ENCODE data around the gene SPI1. TPM values are rescaled to one million over a fixed set of nuclear protein-coding genes. Genes with fewer than 3 reads are reported as not detected.
"Not testable (repeated sequence)": the region's sequence is repeated elsewhere in the genome, so short reads cannot be mapped to it uniquely, and the experiment has no call there.

Gene SPI1
- total RNA-seq, 1 donor from 2014 or later, result 2.2 TPM

- no peak for ATAC-seq
Measured at GRCh38 chr11:47317064-47317828, 61.1 kb downstream of the SPI1 start.

GRCh38 chr11:47316501-47316900 lies 61.8 kb downstream of the SPI1 start:
- not testable (repeated sequence) for ATAC-seq

- no peak for ATAC-seq
Measured at GRCh38 chr11:47314992-47315391, 63.4 kb downstream of the SPI1 start.

GRCh38 chr11:47308050-47308823 lies 70.1 kb downstream of the SPI1 start:
- ATAC-seq, result no peak

GRCh38 chr11:47306484-47306844 lies 71.9 kb downstream of the SPI1 start:
- no peak for ATAC-seq

- no peak for ATAC-seq
Measured at GRCh38 chr11:47305734-47306483, 72.4 kb downstream of the SPI1 start.

Other genes starting within 250 kb of the SPI1 start
- 77.9 TPM for gene ARFGAP2, start 201.7 kb downstream of the SPI1 start, total RNA-seq
- gene PACSIN3, start 192.1 kb downstream of the SPI1 start, total RNA-seq, result 55.3 TPM
- gene DDB2, start 163.6 kb downstream of the SPI1 start, total RNA-seq, result 49.3 TPM
- 12.7 TPM for gene ACP2, start 129.7 kb downstream of the SPI1 start, total RNA-seq
- 5.8 TPM for gene NR1H3, start 120.6 kb downstream of the SPI1 start, total RNA-seq
- gene MADD, start 108.4 kb downstream of the SPI1 start, total RNA-seq, result 11.4 TPM
- gene MYBPC3, start 25.8 kb downstream of the SPI1 start, total RNA-seq, result not detected
- 6.4 TPM for gene SLC39A13, start 30.0 kb upstream of the SPI1 start, total RNA-seq
- gene PSMC3, start 47.9 kb upstream of the SPI1 start, total RNA-seq, result 88.2 TPM
- 0.44 TPM for gene RAPSN, start 70.6 kb upstream of the SPI1 start, total RNA-seq
- gene CELF1, start 174.6 kb upstream of the SPI1 start, total RNA-seq, result 63.7 TPM
- gene PTPMT1, start 187.1 kb upstream of the SPI1 start, total RNA-seq, result 29.6 TPM
- 8.0 TPM for gene KBTBD4, start 200.4 kb upstream of the SPI1 start, total RNA-seq
- gene NDUFS3, start 200.5 kb upstream of the SPI1 start, total RNA-seq, result 103 TPM
- gene FAM180B, start 208.1 kb upstream of the SPI1 start, total RNA-seq, result not detected
- not detected for gene C1QTNF4, start 215.9 kb upstream of the SPI1 start, total RNA-seq